ENCODE measurements around the gene TMEM131L. TPM values are rescaled to one million over a fixed set of nuclear protein-coding genes. Genes with fewer than 3 reads are reported as not detected.

TMEM131L gene
- total and polyA plus RNA-seq, 2 donors (not counting 3 experiments of a cell fraction or from before 2014, with no cell fraction given) = 7.7 to 21.2 TPM

DNA sequence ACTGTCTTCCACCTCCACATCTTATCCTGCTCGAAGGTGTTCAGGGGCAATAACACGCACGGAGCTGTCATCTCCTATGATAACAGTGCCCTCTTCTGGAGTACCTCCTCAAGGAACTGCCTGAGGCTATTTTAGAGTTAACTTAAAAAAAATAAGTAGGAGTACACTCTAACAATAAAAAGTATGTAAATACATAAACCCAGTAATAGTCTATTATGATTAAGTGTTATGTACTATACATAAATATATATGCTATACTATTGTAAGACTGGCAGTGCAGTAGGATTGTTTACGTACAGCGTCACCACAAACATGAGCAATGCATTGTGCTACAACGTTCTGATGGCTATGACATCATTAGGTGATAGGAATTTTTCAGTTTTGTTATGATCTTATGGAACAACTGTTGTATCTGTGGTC is 183.4 kb downstream of the TMEM131L start:
- TF ChIP-seq POLR2A (IDR thresholded peaks at IDR 0.05; ENCODE audit: low read depth, low read length) (no peak), EZH2 (IDR thresholded peaks at IDR 0.05; ENCODE audit: borderline replicate concordance, low read depth, low read length, severe bottlenecking) (no peak), POLR2AphosphoS5 (IDR thresholded peaks at IDR 0.05; ENCODE audit: insufficient read depth, low read depth, low read length) (no peak), FOS (IDR thresholded peaks at IDR 0.05; ENCODE audit: borderline replicate concordance, insufficient read depth, low read length) (no peak), MYC (IDR thresholded peaks at IDR 0.05; ENCODE audit: low read depth, low read length) (no peak)
- TF ChIP-seq, protein P1, sequence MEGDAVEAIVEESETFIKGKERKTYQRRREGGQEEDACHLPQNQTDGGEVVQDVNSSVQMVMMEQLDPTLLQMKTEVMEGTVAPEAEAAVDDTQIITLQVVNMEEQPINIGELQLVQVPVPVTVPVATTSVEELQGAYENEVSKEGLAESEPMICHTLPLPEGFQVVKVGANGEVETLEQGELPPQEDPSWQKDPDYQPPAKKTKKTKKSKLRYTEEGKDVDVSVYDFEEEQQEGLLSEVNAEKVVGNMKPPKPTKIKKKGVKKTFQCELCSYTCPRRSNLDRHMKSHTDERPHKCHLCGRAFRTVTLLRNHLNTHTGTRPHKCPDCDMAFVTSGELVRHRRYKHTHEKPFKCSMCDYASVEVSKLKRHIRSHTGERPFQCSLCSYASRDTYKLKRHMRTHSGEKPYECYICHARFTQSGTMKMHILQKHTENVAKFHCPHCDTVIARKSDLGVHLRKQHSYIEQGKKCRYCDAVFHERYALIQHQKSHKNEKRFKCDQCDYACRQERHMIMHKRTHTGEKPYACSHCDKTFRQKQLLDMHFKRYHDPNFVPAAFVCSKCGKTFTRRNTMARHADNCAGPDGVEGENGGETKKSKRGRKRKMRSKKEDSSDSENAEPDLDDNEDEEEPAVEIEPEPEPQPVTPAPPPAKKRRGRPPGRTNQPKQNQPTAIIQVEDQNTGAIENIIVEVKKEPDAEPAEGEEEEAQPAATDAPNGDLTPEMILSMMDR (IDR thresholded peaks at IDR 0.05; ENCODE audit: extremely low read depth in 1 of 2, insufficient read depth in 1 of 2, low read depth in 1 of 2, low read length in 2 of 2) = peak in 1 of 2 donors; percentile 10
- H3K4me3 ChIP-seq (replicated peaks in 1 of 3; ENCODE audit: insufficient read depth in 1 of 3, low read depth in 1 of 3, low read length in 3 of 3) = no peak overlapping the region
- H3K27me3 ChIP-seq (ENCODE audit: control insufficient read depth in 2 of 2, insufficient read depth in 2 of 2, low read length in 2 of 2) = peaks cover 0 to 2% of the 10 kb centered on the region in 2 experiments
- peaks cover 5% of the 10 kb centered on the region for H3K4me1 ChIP-seq (ENCODE audit: control insufficient read depth, extremely low read depth, insufficient read depth, low read length)
- BruUV-seq (replicated peaks) = no TSS peak
- H3K36me3 ChIP-seq (ENCODE audit: control insufficient read depth in 2 of 2, extremely low read depth in 1 of 2, insufficient read depth in 2 of 2, low read length in 2 of 2) = no peaks in the 10 kb centered on the region
- H3K9ac ChIP-seq (replicated peaks; ENCODE audit: extremely low read depth, insufficient read depth, low read length) = no peak overlapping the region
- H3K4me2 ChIP-seq (ENCODE audit: insufficient read depth, low read length) = no peak overlapping the region
- no peak overlapping the region for H2AFZ ChIP-seq (ENCODE audit: low read depth, low read length)
- DNase-seq (ENCODE audit: low read depth, low spot score) (peak; percentile 21), FAIRE-seq (peak; percentile 62)
- dilution Hi-C loops (cut with MboI; ENCODE audit: extremely low pct_ligation_motif_present, low sequenced_read_pairs) = no loop called here
- ChIA-PET CTCF (interaction anchor here (0.9 to 4.0 kb wide), 10 partner anchors 10 to 566 kb away, joined by 3 to 21 read pairs (median 5); no protein-coding TSS in a partner anchor), POLR2A (no interaction called here)
- intact Hi-C loops (cut with micrococcal nuclease) = loop anchor here (1.0 kb wide), 1 partner anchor 101 kb away; no protein-coding TSS in a partner anchor
- no peaks in the 10 kb centered on the region for H3K9me1 ChIP-seq (replicated peaks; ENCODE audit: control insufficient read depth, extremely low read depth, insufficient read depth, low read length)
- no peak overlapping the region for H3K27ac ChIP-seq (ENCODE audit: insufficient read depth, low read depth, low read length)
- no peaks in the 10 kb centered on the region for H3K9me3 ChIP-seq (replicated peaks; ENCODE audit: control insufficient read depth, insufficient read depth, low read length)
- H3K79me2 ChIP-seq (ENCODE audit: control insufficient read depth, insufficient read depth, low read length) = no peaks in the 10 kb centered on the region
- no peaks in the 10 kb centered on the region for H4K20me1 ChIP-seq (replicated peaks; ENCODE audit: control insufficient read depth, extremely low read depth, insufficient read depth, low read length)

Measured in endothelial cell of umbilical vein (primary cell).